Measurements from ENCODE around the gene PSMD6.
A peak's percentile ranks its signal among the peaks of the same experiment; 100 is the strongest.

The PSMD6 gene

GRCh38 chr3:63968612-63969350, 54.5 kb downstream of the PSMD6 start:
- Histone ChIP-seq H3K4me1 (ENCODE audit: control insufficient read depth, insufficient read depth, low read length, poor library complexity, severe bottlenecking) (peaks cover 55% of the 10 kb centered on the region), H3K36me3 (ENCODE audit: control insufficient read depth, insufficient read depth, low read length) (peaks cover 10% of the 10 kb centered on the region), H3K27ac (ENCODE audit: low read depth, low read length, severe bottlenecking) (peak overlapping the region; percentile 58), H3K9me3 (ENCODE audit: control insufficient read depth, low read length) (no peaks in the 10 kb centered on the region), H3K4me3 (ENCODE audit: extremely low read depth, insufficient read depth, low read length, poor library complexity, severe bottlenecking) (no peak overlapping the region)
- WGBS, 2 experiments (ENCODE audit: insufficient coverage in 2 of 2), result 60% methylated on average over 1 of the region's 3 CpGs; no CpG with 5 or more reads in 1 of the 2 experiments

GRCh38 chr3:63967675-63968611, 55.4 kb downstream of the PSMD6 start:
- H3K9me3 ChIP-seq (ENCODE audit: control insufficient read depth, low read length), result no peaks in the 10 kb centered on the region
- H3K4me1 ChIP-seq (ENCODE audit: control insufficient read depth, insufficient read depth, low read length, poor library complexity, severe bottlenecking), result peaks cover 53% of the 10 kb centered on the region
- WGBS, 2 experiments (ENCODE audit: insufficient coverage in 2 of 2), result 63 to 65% methylated on average over 6 to 9 of the region's 11 CpGs
- peak overlapping the region; percentile 58 for H3K27ac ChIP-seq (ENCODE audit: low read depth, low read length, severe bottlenecking)
- H3K36me3 ChIP-seq (ENCODE audit: control insufficient read depth, insufficient read depth, low read length), result peaks cover 2% of the 10 kb centered on the region
- no peak overlapping the region for H3K4me3 ChIP-seq (ENCODE audit: extremely low read depth, insufficient read depth, low read length, poor library complexity, severe bottlenecking)

GRCh38 chr3:63966871-63967270, 56.4 kb downstream of the PSMD6 start:
- Histone ChIP-seq H3K4me3 (ENCODE audit: extremely low read depth, insufficient read depth, low read length, poor library complexity, severe bottlenecking) (no peak overlapping the region), H3K4me1 (ENCODE audit: control insufficient read depth, insufficient read depth, low read length, poor library complexity, severe bottlenecking) (peaks cover 42% of the 10 kb centered on the region), H3K27ac (ENCODE audit: low read depth, low read length, severe bottlenecking) (no peak overlapping the region), H3K36me3 (ENCODE audit: control insufficient read depth, insufficient read depth, low read length) (no peaks in the 10 kb centered on the region), H3K9me3 (ENCODE audit: control insufficient read depth, low read length) (no peaks in the 10 kb centered on the region)
- no CpG with 5 or more reads among the region's 1 CpG for WGBS, 2 experiments (ENCODE audit: insufficient coverage in 2 of 2)

GRCh38 chr3:63966007-63966406, 57.3 kb downstream of the PSMD6 start:
- 100% methylated on average over 3 of the region's 4 CpGs for WGBS, 2 experiments (ENCODE audit: insufficient coverage in 2 of 2)
- Histone ChIP-seq H3K27ac (ENCODE audit: low read depth, low read length, severe bottlenecking) (no peak overlapping the region), H3K4me3 (ENCODE audit: extremely low read depth, insufficient read depth, low read length, poor library complexity, severe bottlenecking) (no peak overlapping the region), H3K36me3 (ENCODE audit: control insufficient read depth, insufficient read depth, low read length) (no peaks in the 10 kb centered on the region), H3K4me1 (ENCODE audit: control insufficient read depth, insufficient read depth, low read length, poor library complexity, severe bottlenecking) (peaks cover 34% of the 10 kb centered on the region), H3K9me3 (ENCODE audit: control insufficient read depth, low read length) (no peaks in the 10 kb centered on the region)

GRCh38 chr3:63964681-63965485, 58.4 kb downstream of the PSMD6 start:
- Histone ChIP-seq H3K4me3 (ENCODE audit: extremely low read depth, insufficient read depth, low read length, poor library complexity, severe bottlenecking) (no peak overlapping the region), H3K27ac (ENCODE audit: low read depth, low read length, severe bottlenecking) (no peak overlapping the region), H3K4me1 (ENCODE audit: control insufficient read depth, insufficient read depth, low read length, poor library complexity, severe bottlenecking) (peaks cover 32% of the 10 kb centered on the region), H3K36me3 (ENCODE audit: control insufficient read depth, insufficient read depth, low read length) (no peaks in the 10 kb centered on the region), H3K9me3 (ENCODE audit: control insufficient read depth, low read length) (no peaks in the 10 kb centered on the region)
- 62 to 88% methylated on average over 2 to 4 of the region's 6 CpGs for WGBS, 2 experiments (ENCODE audit: insufficient coverage in 2 of 2)

GRCh38 chr3:63963496-63963895, 59.8 kb downstream of the PSMD6 start:
- Histone ChIP-seq H3K4me3 (ENCODE audit: extremely low read depth, insufficient read depth, low read length, poor library complexity, severe bottlenecking) (no peak overlapping the region), H3K27ac (ENCODE audit: low read depth, low read length, severe bottlenecking) (no peak overlapping the region), H3K9me3 (ENCODE audit: control insufficient read depth, low read length) (no peaks in the 10 kb centered on the region), H3K4me1 (ENCODE audit: control insufficient read depth, insufficient read depth, low read length, poor library complexity, severe bottlenecking) (peaks cover 20% of the 10 kb centered on the region), H3K36me3 (ENCODE audit: control insufficient read depth, insufficient read depth, low read length) (no peaks in the 10 kb centered on the region)
- WGBS, 2 experiments (ENCODE audit: insufficient coverage in 2 of 2), result no CpG with 5 or more reads among the region's 1 CpG

- no peaks in the 10 kb centered on the region for H3K36me3 ChIP-seq (ENCODE audit: control insufficient read depth, insufficient read depth, low read length)
- WGBS, 2 experiments (ENCODE audit: insufficient coverage in 2 of 2), result 80% methylated on average over 1 of the region's 2 CpGs; no CpG with 5 or more reads in 1 of the 2 experiments
- H3K4me1 ChIP-seq (ENCODE audit: control insufficient read depth, insufficient read depth, low read length, poor library complexity, severe bottlenecking), result peaks cover 9% of the 10 kb centered on the region
- H3K27ac ChIP-seq (ENCODE audit: low read depth, low read length, severe bottlenecking), result no peak overlapping the region
- no peak overlapping the region for H3K4me3 ChIP-seq (ENCODE audit: extremely low read depth, insufficient read depth, low read length, poor library complexity, severe bottlenecking)
- no peaks in the 10 kb centered on the region for H3K9me3 ChIP-seq (ENCODE audit: control insufficient read depth, low read length)
Measured at GRCh38 chr3:63961891-63962290, 61.4 kb downstream of the PSMD6 start.
